Effector memory CD4-positive, alpha-beta T cell (primary cell): ENCODE results near the gene ZNF280A.

Experiments
- DNase-seq, 3 donors: peaks; one replicate each; pipeline ENCODE4 v3.0.0-alpha.2; 2020
- H3K27ac ChIP-seq: 2 replicates; pipeline ENCODE4 v1.7.0; 2013; ENCODE audit warnings: mild to moderate bottlenecking, low read length, moderate library complexity; ENCODE audit not compliant: insufficient read depth, poor library complexity, severe bottlenecking
- H3K27me3 ChIP-seq: replicated peaks from 2 replicates; pipeline ENCODE4 v1.7.0; 2013; ENCODE audit warnings: mild to moderate bottlenecking, low read length; ENCODE audit not compliant: insufficient read depth, control insufficient read depth, poor library complexity, severe bottlenecking
- H3K36me3 ChIP-seq: 2 replicates; pipeline ENCODE4 v1.7.0; 2013; ENCODE audit warnings: mild to moderate bottlenecking, low read length, moderate library complexity; ENCODE audit not compliant: control insufficient read depth, insufficient read depth
- H3K4me1 ChIP-seq: 2 replicates; pipeline ENCODE4 v1.7.0; 2013; ENCODE audit warnings: low read length, mild to moderate bottlenecking; ENCODE audit not compliant: control insufficient read depth, insufficient read depth, poor library complexity, severe bottlenecking
- H3K4me3 ChIP-seq: 2 replicates; pipeline ENCODE4 v1.7.0; 2013; ENCODE audit warnings: low read length, low read depth, mild to moderate bottlenecking; ENCODE audit not compliant: insufficient read depth, poor library complexity, severe bottlenecking
- H3K9me3 ChIP-seq: 2 replicates; pipeline ENCODE4 v1.7.0; 2013; ENCODE audit warnings: mild to moderate bottlenecking, low read length, moderate library complexity; ENCODE audit not compliant: control insufficient read depth
- total RNA-seq, 3 donors: gene quantifications; one replicate each; lab custom pipeline; 2026; lab: John Stamatoyannopoulos, UW

Gene ZNF280A
- 0 reads per million in 3 donors for total RNA-seq

DNA sequence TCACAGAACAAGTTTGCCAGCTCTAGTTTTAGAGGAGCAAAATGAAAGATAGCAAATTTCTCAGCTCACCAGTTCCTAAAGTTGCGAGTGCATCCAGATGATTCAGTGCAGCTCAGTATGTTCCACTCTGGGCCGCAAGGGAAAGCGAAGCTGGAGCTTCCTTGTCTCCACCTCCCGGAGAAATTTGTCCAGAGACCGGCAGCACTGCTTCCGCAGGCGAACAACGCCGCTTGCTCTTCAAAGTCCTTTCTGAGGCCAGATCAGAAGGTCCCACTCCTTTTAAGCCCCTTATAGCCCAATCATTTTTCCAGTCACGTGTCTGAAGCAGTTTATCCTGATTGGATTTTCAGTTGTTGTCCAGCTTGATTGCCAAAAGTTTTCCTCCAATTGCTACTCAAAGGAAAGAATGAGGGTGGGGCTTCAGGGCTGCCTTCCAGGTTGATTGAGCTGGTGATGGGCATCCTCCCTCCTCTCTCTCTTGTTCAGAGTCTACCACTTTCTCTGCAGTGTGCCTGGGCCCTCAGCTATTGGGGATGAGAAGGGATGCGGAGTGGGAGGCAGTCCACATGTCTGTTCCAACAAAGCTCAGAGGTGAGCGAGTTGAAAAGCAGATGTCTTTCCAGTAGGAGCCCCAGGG, at the start of gene ZNF280A:
ZNF280A (minus strand) TSS at position 251 of the 637 bp plus-strand sequence. CDS start 4,640 bp downstream, outside the sequence.
- Histone ChIP-seq H3K27me3 (no peaks in the 10 kb centered on the region), H3K4me1 (no peaks in the 10 kb centered on the region), H3K27ac (no peak within 1 kb of the TSS), H3K36me3 (no peaks in the 10 kb centered on the region), H3K9me3 (no peaks in the 10 kb centered on the region), H3K4me3 (no peak within 1 kb of the TSS)
- DNase-seq: no peak

GRCh38 chr22:22569218-22569617, 49.1 kb upstream of the ZNF280A start:
- no peaks in the 10 kb centered on the region for H3K9me3 ChIP-seq
- no peaks in the 10 kb centered on the region for H3K36me3 ChIP-seq
- H3K27me3 ChIP-seq: peaks cover 3% of the 10 kb centered on the region
- DNase-seq: no peak
- no peak overlapping the region for H3K27ac ChIP-seq
- no peaks in the 10 kb centered on the region for H3K4me1 ChIP-seq
- H3K4me3 ChIP-seq: no peak overlapping the region

- no peaks in the 10 kb centered on the region for H3K4me1 ChIP-seq
- no peak for DNase-seq
- H3K27ac ChIP-seq: no peak overlapping the region
- H3K27me3 ChIP-seq: peaks cover 3% of the 10 kb centered on the region
- no peaks in the 10 kb centered on the region for H3K9me3 ChIP-seq
- no peaks in the 10 kb centered on the region for H3K36me3 ChIP-seq
- H3K4me3 ChIP-seq: no peak overlapping the region
Measured at GRCh38 chr22:22565981-22566380, 45.9 kb upstream of the ZNF280A start.

GRCh38 chr22:22558972-22559603, 39.0 kb upstream of the ZNF280A start, which contains the start of gene PRAME:
Gene PRAME, minus strand, starts transcription at chr22:22559265. Its CDS starts 2,433 bp downstream, at chr22:22556832.
- H3K27me3 ChIP-seq: no peaks in the 10 kb centered on the region
- H3K36me3 ChIP-seq: no peaks in the 10 kb centered on the region
- peak; percentile 16 to 44 (median 26) for DNase-seq
- no peaks in the 10 kb centered on the region for H3K9me3 ChIP-seq
- no peak within 1 kb of the TSS for H3K27ac ChIP-seq
- no peak within 1 kb of the TSS for H3K4me3 ChIP-seq
- H3K4me1 ChIP-seq: no peaks in the 10 kb centered on the region

DNA sequence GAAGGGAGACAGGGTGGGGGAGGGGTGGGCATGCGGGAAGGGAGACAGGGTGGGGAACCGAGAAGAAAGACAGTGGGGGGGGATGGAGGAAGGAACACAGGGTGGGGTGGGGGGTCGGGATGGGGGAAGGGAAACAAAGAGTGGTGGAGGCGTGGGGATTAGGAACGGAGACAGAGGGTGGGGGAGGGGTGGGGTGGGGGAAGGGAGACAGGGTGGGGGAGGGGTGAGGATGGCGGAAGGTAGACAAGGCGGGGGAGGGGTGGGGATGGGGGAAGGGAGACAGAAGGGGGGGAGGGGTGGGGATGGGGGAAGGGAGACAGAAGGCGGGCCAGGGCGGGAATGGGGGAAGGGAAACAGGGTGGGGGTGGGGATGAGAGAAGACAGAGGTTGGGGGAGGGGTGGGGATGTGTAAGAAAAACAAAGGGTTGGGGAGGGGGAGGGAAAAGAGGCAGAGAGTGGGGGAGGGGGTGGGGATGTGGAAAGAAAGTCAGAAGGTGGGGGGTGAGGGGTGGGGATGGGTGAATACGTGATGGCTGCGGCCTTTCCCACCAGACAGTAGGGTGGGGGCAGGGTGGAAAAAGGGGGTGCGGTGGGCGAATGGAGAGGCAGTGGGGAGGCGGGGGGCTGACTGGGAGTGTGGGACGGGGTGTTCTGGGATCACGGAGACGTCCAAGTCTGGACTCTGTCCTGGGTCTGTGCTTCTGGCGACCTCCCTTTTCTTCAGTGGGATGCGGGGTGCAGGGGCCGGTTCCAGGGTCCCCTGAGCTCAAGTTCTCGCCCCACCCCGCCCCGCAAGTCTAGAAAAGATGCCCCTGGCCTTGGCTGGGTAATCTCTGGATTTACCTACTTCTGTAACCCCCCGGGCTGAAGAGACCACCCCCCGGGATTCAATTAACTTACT, 38.3 kb upstream of the ZNF280A start:
- H3K9me3 ChIP-seq: no peaks in the 10 kb centered on the region
- H3K4me3 ChIP-seq: no peak overlapping the region
- no peak overlapping the region for H3K27ac ChIP-seq
- no peaks in the 10 kb centered on the region for H3K27me3 ChIP-seq
- no peaks in the 10 kb centered on the region for H3K4me1 ChIP-seq
- H3K36me3 ChIP-seq: no peaks in the 10 kb centered on the region
- DNase-seq: no peak

DNA sequence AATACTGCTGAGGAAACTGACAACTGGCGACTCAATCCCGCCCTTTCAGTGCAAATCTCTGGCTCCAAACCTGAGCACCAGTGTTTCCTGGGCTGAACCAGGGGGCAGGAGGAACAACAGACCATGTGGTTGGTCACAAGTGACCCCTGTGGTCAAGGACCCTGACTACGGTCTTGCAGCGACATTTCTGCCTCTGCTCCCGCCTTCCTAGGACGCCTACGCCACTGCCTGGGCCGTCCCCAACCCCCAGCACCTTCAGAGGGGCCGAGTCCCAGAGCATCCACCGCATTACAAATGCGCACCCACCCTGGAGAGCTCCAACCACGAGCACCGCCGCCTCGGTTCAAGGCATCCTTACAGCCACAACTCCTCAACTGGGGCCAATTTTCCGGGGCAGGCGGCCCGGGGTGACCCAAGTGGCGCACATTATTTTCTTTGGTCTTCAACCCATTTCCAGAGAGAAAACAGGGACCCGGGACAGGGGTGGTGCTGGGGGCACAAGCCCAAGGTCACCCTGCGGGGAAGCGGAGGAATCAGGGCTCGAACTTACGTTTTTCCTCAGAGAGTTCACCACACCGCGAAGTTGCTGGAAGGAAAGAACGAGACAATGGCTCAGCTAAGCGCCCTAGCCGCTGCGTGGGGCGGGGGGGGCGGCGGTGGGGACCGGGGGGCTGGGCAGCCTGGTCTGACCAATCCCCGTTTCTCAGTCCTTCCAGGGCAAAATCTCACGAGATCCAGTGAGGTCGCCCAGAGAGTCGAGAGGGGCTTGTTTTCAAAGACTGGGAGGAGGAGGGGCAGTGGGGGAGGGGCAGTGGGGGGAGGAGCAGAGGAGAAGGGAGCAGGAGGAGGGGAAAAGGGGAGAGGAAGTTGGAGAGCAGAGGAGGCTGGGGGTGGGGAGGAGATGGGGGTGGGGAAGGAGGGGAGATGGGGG, 37.2 kb upstream of the ZNF280A start:
- no peak overlapping the region for H3K4me3 ChIP-seq
- DNase-seq: no peak
- no peaks in the 10 kb centered on the region for H3K4me1 ChIP-seq

GRCh38 chr22:22556578-22556977, 36.5 kb upstream of the ZNF280A start:
- Histone ChIP-seq H3K4me3 (no peak overlapping the region), H3K4me1 (no peaks in the 10 kb centered on the region), H3K27ac (no peak overlapping the region), H3K27me3 (no peaks in the 10 kb centered on the region), H3K36me3 (no peaks in the 10 kb centered on the region), H3K9me3 (no peaks in the 10 kb centered on the region)
- DNase-seq: no peak

More for the DNA sequence above, 37.2 kb upstream of the ZNF280A start:
- no peaks in the 10 kb centered on the region for H3K27me3 ChIP-seq
- H3K9me3 ChIP-seq: no peaks in the 10 kb centered on the region
- H3K36me3 ChIP-seq: no peaks in the 10 kb centered on the region
- no peak overlapping the region for H3K27ac ChIP-seq

DNA sequence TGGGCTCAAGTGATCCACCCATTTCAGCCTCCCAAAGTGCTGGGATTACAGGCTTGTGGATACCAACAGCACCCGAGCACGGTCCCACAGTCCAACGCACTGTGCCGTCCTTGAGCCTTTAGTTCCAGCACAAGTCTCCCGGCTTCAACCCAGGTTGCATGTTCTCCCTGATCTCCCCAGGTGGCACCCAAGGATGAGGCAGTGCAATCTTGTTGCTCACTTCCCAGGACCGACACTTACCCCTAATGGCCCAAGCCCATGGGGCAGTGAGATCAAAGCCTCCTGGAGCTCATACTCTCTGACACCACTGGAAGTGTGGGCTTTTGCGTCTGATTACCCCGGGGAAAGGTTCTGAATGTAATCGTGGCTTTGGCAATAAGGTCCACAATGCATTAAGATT, 35.5 kb upstream of the ZNF280A start:
- DNase-seq: no peak
- Histone ChIP-seq H3K27me3 (no peaks in the 10 kb centered on the region), H3K4me1 (no peaks in the 10 kb centered on the region), H3K27ac (no peak overlapping the region), H3K36me3 (no peaks in the 10 kb centered on the region), H3K9me3 (no peaks in the 10 kb centered on the region), H3K4me3 (no peak overlapping the region)

GRCh38 chr22:22554587-22555284, 34.7 kb upstream of the ZNF280A start:
- H3K9me3 ChIP-seq: no peaks in the 10 kb centered on the region
- no peak for DNase-seq
- H3K27ac ChIP-seq: no peak overlapping the region
- H3K4me1 ChIP-seq: no peaks in the 10 kb centered on the region
- H3K4me3 ChIP-seq: no peak overlapping the region
- H3K27me3 ChIP-seq: no peaks in the 10 kb centered on the region
- H3K36me3 ChIP-seq: no peaks in the 10 kb centered on the region
